Peyer's patch (tissue), 4 donors: ENCODE data around the gene PDZD2.

Experiments used
- POLR2A ChIP-seq, 2 donors: fragments of 450-650 bp; IDR thresholded peaks; one replicate each; pipeline ENCODE4 v1.5.1; 2017; ENCODE audit warnings: antibody characterized with exemption in 2 of 2, mild to moderate bottlenecking in 2 of 2, moderate library complexity in 2 of 2
- TF ChIP-seq, protein P1 (sequence below), 6 experiments: fragments of 450-650 bp in 4 of 6; fragments of 200-600 bp in 2 of 6; sonication (generic) in 1 of 6; IDR thresholded peaks; one replicate each; pipeline ENCODE4 v1.5.1; 2017 to 2019; ENCODE audit warnings: antibody characterized with exemption in 6 of 6, mild to moderate bottlenecking in 3 of 6, moderate library complexity in 1 of 6

DNA sequence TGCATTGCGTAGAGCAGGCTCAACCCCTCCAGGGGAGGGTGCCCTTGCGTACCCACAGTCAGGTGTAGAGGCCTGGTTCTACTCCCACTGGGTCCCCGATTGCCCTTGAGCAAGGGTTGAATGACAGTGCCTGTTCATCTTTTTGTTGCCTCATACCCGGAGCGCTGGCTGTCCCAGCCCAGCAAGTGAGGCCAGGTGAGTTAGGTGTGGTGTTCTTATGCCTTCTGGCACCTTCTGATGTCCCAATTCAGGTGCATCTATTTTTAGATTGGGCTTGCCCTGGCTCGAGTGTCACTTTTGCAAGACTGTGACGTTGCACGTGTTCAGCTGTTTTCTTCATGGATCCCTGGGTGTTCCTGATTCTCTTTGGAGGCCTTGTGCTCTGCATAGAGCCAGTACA, 277.4 kb downstream of the PDZD2 start:
- TF ChIP-seq, protein P1, sequence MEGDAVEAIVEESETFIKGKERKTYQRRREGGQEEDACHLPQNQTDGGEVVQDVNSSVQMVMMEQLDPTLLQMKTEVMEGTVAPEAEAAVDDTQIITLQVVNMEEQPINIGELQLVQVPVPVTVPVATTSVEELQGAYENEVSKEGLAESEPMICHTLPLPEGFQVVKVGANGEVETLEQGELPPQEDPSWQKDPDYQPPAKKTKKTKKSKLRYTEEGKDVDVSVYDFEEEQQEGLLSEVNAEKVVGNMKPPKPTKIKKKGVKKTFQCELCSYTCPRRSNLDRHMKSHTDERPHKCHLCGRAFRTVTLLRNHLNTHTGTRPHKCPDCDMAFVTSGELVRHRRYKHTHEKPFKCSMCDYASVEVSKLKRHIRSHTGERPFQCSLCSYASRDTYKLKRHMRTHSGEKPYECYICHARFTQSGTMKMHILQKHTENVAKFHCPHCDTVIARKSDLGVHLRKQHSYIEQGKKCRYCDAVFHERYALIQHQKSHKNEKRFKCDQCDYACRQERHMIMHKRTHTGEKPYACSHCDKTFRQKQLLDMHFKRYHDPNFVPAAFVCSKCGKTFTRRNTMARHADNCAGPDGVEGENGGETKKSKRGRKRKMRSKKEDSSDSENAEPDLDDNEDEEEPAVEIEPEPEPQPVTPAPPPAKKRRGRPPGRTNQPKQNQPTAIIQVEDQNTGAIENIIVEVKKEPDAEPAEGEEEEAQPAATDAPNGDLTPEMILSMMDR (IDR thresholded peaks at IDR 0.05), result no peak
- no peak for TF ChIP-seq POLR2A (IDR thresholded peaks at IDR 0.05)
